HEK293 (cell line): ENCODE data around the gene MVD.

Experiments
- CTCF ChIA-PET: fragments of 350-600 bp; formaldehyde crosslinking; extraction: SDS; loops from one replicate; lab custom pipeline; 2021; ENCODE audit warnings: antibody characterized with exemption; lab: Yijun Ruan, JAX
- POLR2A ChIA-PET: fragments of 300-600 bp; formaldehyde crosslinking; extraction: SDS; loops from one replicate; lab custom pipeline; 2020; ENCODE audit warnings: antibody characterized with exemption, inconsistent platforms; lab: Yijun Ruan, JAX
- H3K27ac ChIP-seq: fragments of 200-500 bp; sonication (Bioruptor generic); 2 replicates; pipeline ENCODE4 v1.5.1; 2014; ENCODE audit warnings: low read depth, low read length, control low read depth, inconsistent platforms; ENCODE audit errors: extremely low read depth
- H3K36me3 ChIP-seq, 2 experiments: fragments of 200-500 bp in 1 of 2; sonication (Bioruptor generic) in 1 of 2; 1 replicate in 1 of 2; 2 replicates in 1 of 2; pipeline ENCODE4 v1.5.1; 2014 to 2017; ENCODE audit warnings: inconsistent platforms in 2 of 2, low read length in 2 of 2; ENCODE audit not compliant: control insufficient read depth in 2 of 2, insufficient read depth in 1 of 2
- H3K4me1 ChIP-seq: fragments of 200-500 bp; sonication (Bioruptor generic); 2 replicates; pipeline ENCODE4 v1.5.1; 2014; ENCODE audit warnings: mild to moderate bottlenecking, low read length, inconsistent platforms; ENCODE audit not compliant: control insufficient read depth, insufficient read depth
- H3K4me3 ChIP-seq: 2 replicates; pipeline ENCODE4 v1.5.1; 2011; ENCODE audit warnings: low read depth, mild to moderate bottlenecking, control low read depth, low read length, moderate library complexity
- H3K9me3 ChIP-seq: fragments of 200-500 bp; sonication (Bioruptor generic); 2 replicates; pipeline ENCODE4 v1.5.1; 2014; ENCODE audit warnings: low read depth, low read length, inconsistent platforms; ENCODE audit not compliant: control insufficient read depth, insufficient read depth
- EGR2 ChIP-seq: fragments of 450-650 bp; formaldehyde crosslinking; IDR thresholded peaks from 2 replicates; pipeline ENCODE4 v1.5.1; 2016; ENCODE audit warnings: low read depth, missing biosample characterization, missing genetic modification characterization
- GLIS1 ChIP-seq: fragments of 450-650 bp; formaldehyde crosslinking; IDR thresholded peaks from 2 replicates; pipeline ENCODE4 v1.5.1; 2016; ENCODE audit warnings: missing biosample characterization, missing genetic modification characterization
- YY1 ChIP-seq: fragments of 450-650 bp; formaldehyde crosslinking; IDR thresholded peaks from 2 replicates; pipeline ENCODE4 v1.5.1; 2018; ENCODE audit warnings: missing biosample characterization, missing genetic modification characterization
- ZBTB26 ChIP-seq: fragments of 450-650 bp; formaldehyde crosslinking; optimal IDR thresholded peaks from 2 replicates; pipeline ENCODE3; 2016; ENCODE audit warnings: missing biosample characterization, mild to moderate bottlenecking, missing genetic modification characterization
- ZBTB44 ChIP-seq: fragments of 450-650 bp; IDR thresholded peaks from 2 replicates; pipeline ENCODE4 v1.5.1; 2018; ENCODE audit warnings: missing biosample characterization, mild to moderate bottlenecking, missing genetic modification characterization
- ZIC2 ChIP-seq: fragments of 450-650 bp; formaldehyde crosslinking; IDR thresholded peaks from 2 replicates; pipeline ENCODE4 v1.5.1; 2016; ENCODE audit warnings: missing biosample characterization, missing genetic modification characterization
- ZNF121 ChIP-seq: fragments of 450-650 bp; formaldehyde crosslinking; IDR thresholded peaks from 2 replicates; pipeline ENCODE4 v1.5.1; 2016; ENCODE audit warnings: missing biosample characterization, missing genetic modification characterization
- ZNF133 ChIP-seq: fragments of 450-650 bp; formaldehyde crosslinking; IDR thresholded peaks from 2 replicates; pipeline ENCODE4 v1.5.1; 2016; ENCODE audit warnings: missing biosample characterization, missing genetic modification characterization
- ZNF354C ChIP-seq: fragments of 450-650 bp; formaldehyde crosslinking; IDR thresholded peaks from 2 replicates; pipeline ENCODE4 v1.5.1; 2016; ENCODE audit warnings: missing biosample characterization, missing genetic modification characterization, low read depth, borderline replicate concordance
- ZNF366 ChIP-seq: fragments of 450-650 bp; formaldehyde crosslinking; conservative IDR thresholded peaks from 2 replicates; pipeline ENCODE4 v1.5.1; 2016; ENCODE audit warnings: missing biosample characterization, missing genetic modification characterization
- ZNF391 ChIP-seq: fragments of 450-650 bp; formaldehyde crosslinking; IDR thresholded peaks from 2 replicates; pipeline ENCODE4 v1.5.1; 2016; ENCODE audit warnings: low read depth, missing biosample characterization, missing genetic modification characterization, borderline replicate concordance
- ZNF426 ChIP-seq: fragments of 450-650 bp; formaldehyde crosslinking; IDR thresholded peaks from 2 replicates; pipeline ENCODE4 v1.5.1; 2017; ENCODE audit warnings: missing biosample characterization, missing genetic modification characterization, mild to moderate bottlenecking, inconsistent platforms, moderate library complexity
- ZNF473 ChIP-seq: fragments of 450-650 bp; formaldehyde crosslinking; IDR thresholded peaks from 2 replicates; pipeline ENCODE4 v1.5.1; 2017; ENCODE audit warnings: missing biosample characterization, missing genetic modification characterization
- ZNF585B ChIP-seq: fragments of 450-650 bp; formaldehyde crosslinking; IDR thresholded peaks from 2 replicates; pipeline ENCODE4 v1.5.1; 2016; ENCODE audit warnings: missing biosample characterization, missing genetic modification characterization
- ZNF629 ChIP-seq: fragments of 450-650 bp; formaldehyde crosslinking; IDR thresholded peaks from 2 replicates; pipeline ENCODE4 v1.5.1; 2017; ENCODE audit warnings: missing biosample characterization, missing genetic modification characterization
- ZNF701 ChIP-seq: fragments of 450-650 bp; formaldehyde crosslinking; IDR thresholded peaks from 2 replicates; pipeline ENCODE4 v1.5.1; 2016; ENCODE audit warnings: missing biosample characterization, missing genetic modification characterization
- ZNF830 ChIP-seq: fragments of 450-650 bp; IDR thresholded peaks from 2 replicates; pipeline ENCODE4 v1.5.0; 2018; ENCODE audit warnings: missing biosample characterization, missing genetic modification characterization, low read depth, mild to moderate bottlenecking, moderate library complexity
- TF ChIP-seq, protein P1 (sequence below): fragments of 450-650 bp; formaldehyde crosslinking; IDR thresholded peaks from 2 replicates; pipeline ENCODE4 v1.5.1; 2016; ENCODE audit warnings: missing biosample characterization, missing genetic modification characterization
- TF ChIP-seq, protein P2 (sequence below): fragments of 450-650 bp; formaldehyde crosslinking; IDR thresholded peaks from 2 replicates; pipeline ENCODE4 v1.5.1; 2016; ENCODE audit warnings: missing biosample characterization, missing genetic modification characterization, low read depth
- TF ChIP-seq, protein P3 (sequence below): fragments of 450-650 bp; formaldehyde crosslinking; IDR thresholded peaks from 2 replicates; pipeline ENCODE4 v1.5.1; 2016; ENCODE audit warnings: missing biosample characterization, missing genetic modification characterization

MVD gene

GRCh38 chr16:88680554-88681083, 17.7 kb upstream of the MVD start:
- ChIA-PET CTCF (interaction anchor here (0.6 to 2.4 kb wide), 4 partner anchors 9 to 45 kb away, joined by 4 to 13 read pairs (median 6); partner anchors contain the start of gene MVD), POLR2A (interaction anchor here (1.1 kb wide), 1 partner anchor 128 kb away, joined by 3 read pairs; no protein-coding TSS in a partner anchor)
- Histone ChIP-seq H3K27ac (no peak overlapping the region), H3K36me3 (no peaks in the 10 kb centered on the region), H3K4me3 (no peak overlapping the region), H3K4me1 (0 out of 2 replicates have a peak, but pooled peaks cover 3% of the 10 kb centered on the region), H3K9me3 (no peaks in the 10 kb centered on the region)
- no peak for TF ChIP-seq ZIC2 (tag by site-specific recombination)
- no peak for TF ChIP-seq ZNF473 (tag by site-specific recombination)
- peak; percentile 67; the same call in 1 of the 2 replicates for TF ChIP-seq ZNF121

- CTCF ChIA-PET = no interaction called here
- Histone ChIP-seq H3K4me1 (no peaks in the 10 kb centered on the region), H3K9me3 (no peaks in the 10 kb centered on the region), H3K27ac (no peak overlapping the region), H3K36me3 (no peaks in the 10 kb centered on the region), H3K4me3 (no peak overlapping the region)
- no peak for TF ChIP-seq ZBTB26 (tag by site-specific recombination)
- no peak for TF ChIP-seq ZNF629 (tag by site-specific recombination)
- no peak for TF ChIP-seq YY1
- 0 out of 2 replicates have a peak, but pooled peaks have one; percentile 6 for TF ChIP-seq GLIS1
- POLR2A ChIA-PET = no interaction called here
Observed at GRCh38 chr16:88678224-88678979, 15.5 kb upstream of the MVD start.

GRCh38 chr16:88677721-88678120, 14.8 kb upstream of the MVD start:
- no peaks in the 10 kb centered on the region for H3K9me3 ChIP-seq
- ChIA-PET POLR2A (interaction anchor here (1.1 kb wide), 1 partner anchor 15 kb away, joined by 3 read pairs; the partner anchor contains the start of gene MVD), CTCF (no interaction called here)
- H3K4me1 ChIP-seq = no peaks in the 10 kb centered on the region
- no peak overlapping the region for H3K4me3 ChIP-seq
- no peak overlapping the region for H3K27ac ChIP-seq
- no peaks in the 10 kb centered on the region for H3K36me3 ChIP-seq
- TF ChIP-seq ZNF701 (tag by site-specific recombination) (no peak), ZNF133 (tag by site-specific recombination) (no peak)
- TF ChIP-seq, protein P1, sequence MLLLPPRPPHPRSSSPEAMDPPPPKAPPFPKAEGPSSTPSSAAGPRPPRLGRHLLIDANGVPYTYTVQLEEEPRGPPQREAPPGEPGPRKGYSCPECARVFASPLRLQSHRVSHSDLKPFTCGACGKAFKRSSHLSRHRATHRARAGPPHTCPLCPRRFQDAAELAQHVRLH (tag by site-specific recombination) = no peak

GRCh38 chr16:88676502-88677242, 13.8 kb upstream of the MVD start:
- no peaks in the 10 kb centered on the region for H3K4me1 ChIP-seq
- ChIA-PET POLR2A (interaction anchor here (1.1 kb wide), 1 partner anchor 14 kb away, joined by 3 read pairs; the partner anchor contains the start of gene MVD), CTCF (no interaction called here)
- no peak overlapping the region for H3K27ac ChIP-seq
- no peak overlapping the region for H3K4me3 ChIP-seq
- H3K9me3 ChIP-seq = no peaks in the 10 kb centered on the region
- no peaks in the 10 kb centered on the region for H3K36me3 ChIP-seq
- TF ChIP-seq, protein P2, sequence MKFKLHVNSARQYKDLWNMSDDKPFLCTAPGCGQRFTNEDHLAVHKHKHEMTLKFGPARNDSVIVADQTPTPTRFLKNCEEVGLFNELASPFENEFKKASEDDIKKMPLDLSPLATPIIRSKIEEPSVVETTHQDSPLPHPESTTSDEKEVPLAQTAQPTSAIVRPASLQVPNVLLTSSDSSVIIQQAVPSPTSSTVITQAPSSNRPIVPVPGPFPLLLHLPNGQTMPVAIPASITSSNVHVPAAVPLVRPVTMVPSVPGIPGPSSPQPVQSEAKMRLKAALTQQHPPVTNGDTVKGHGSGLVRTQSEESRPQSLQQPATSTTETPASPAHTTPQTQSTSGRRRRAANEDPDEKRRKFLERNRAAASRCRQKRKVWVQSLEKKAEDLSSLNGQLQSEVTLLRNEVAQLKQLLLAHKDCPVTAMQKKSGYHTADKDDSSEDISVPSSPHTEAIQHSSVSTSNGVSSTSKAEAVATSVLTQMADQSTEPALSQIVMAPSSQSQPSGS (tag by site-specific recombination) = no peak
- TF ChIP-seq ZBTB44 (tag by site-specific recombination) (no peak), ZNF585B (tag by site-specific recombination) (no peak), ZNF391 (no peak), ZNF354C (tag by site-specific recombination) (no peak), ZNF426 (no peak), ZNF830 (tag by site-specific recombination) (no peak), ZNF366 (no peak), EGR2 (no peak)
- TF ChIP-seq, protein P3, sequence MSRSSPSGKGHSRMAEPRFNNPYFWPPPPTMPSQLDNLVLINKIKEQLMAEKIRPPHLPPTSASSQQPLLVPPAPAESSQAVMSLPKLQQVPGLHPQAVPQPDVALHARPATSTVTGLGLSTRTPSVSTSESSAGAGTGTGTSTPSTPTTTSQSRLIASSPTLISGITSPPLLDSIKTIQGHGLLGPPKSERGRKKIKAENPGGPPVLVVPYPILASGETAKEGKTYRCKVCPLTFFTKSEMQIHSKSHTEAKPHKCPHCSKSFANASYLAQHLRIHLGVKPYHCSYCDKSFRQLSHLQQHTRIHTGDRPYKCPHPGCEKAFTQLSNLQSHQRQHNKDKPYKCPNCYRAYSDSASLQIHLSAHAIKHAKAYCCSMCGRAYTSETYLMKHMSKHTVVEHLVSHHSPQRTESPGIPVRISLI (tag by site-specific recombination) = no peak
